HEK293 (cell line): ENCODE measurements around the gene CTNNB1.

ENCODE experiments used
- ZBTB20 ChIP-seq: fragments of 450-650 bp; formaldehyde crosslinking; IDR thresholded peaks from 2 replicates; pipeline ENCODE4 v1.5.1; 2016; ENCODE audit warnings: missing biosample characterization, missing genetic modification characterization
- ZNF274 ChIP-seq, 2 experiments: fragments of 200-500 bp in 1 of 2; fragments of 450-650 bp in 1 of 2; sonication (Bioruptor generic) in 1 of 2; formaldehyde crosslinking in 1 of 2; IDR thresholded peaks; 2 replicates each; pipeline versions ENCODE4 v1.5.1 to v1.6.1; 2014 to 2016; ENCODE audit warnings: borderline replicate concordance in 1 of 2, inconsistent platforms in 1 of 2, low read length in 1 of 2, missing biosample characterization in 1 of 2, missing genetic modification characterization in 1 of 2
- TF ChIP-seq, protein P1 (sequence below): fragments of 450-650 bp; formaldehyde crosslinking; IDR thresholded peaks from 2 replicates; pipeline ENCODE4 v1.5.1; 2016; ENCODE audit warnings: missing biosample characterization, missing genetic modification characterization

DNA sequence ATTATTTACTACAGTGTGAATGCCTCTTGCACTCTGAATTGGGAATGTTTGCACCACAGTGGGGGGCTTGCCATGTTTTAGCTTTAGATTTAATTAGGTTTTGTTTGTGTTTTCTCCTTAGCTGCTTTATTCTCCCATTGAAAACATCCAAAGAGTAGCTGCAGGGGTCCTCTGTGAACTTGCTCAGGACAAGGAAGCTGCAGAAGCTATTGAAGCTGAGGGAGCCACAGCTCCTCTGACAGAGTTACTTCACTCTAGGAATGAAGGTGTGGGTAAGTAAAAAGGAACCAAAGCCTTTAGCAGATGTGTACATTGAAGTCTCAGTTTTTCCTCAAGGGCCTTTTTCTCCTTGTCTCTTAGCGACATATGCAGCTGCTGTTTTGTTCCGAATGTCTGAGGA lies 36.9 kb downstream of the CTNNB1 start:
- TF ChIP-seq ZNF274 (IDR thresholded peaks at IDR 0.05; ENCODE audit: low read length), result no peak
- no peak for TF ChIP-seq ZNF274 (tag by site-specific recombination; IDR thresholded peaks at IDR 0.05; ENCODE audit: borderline replicate concordance)
- TF ChIP-seq, protein P1, sequence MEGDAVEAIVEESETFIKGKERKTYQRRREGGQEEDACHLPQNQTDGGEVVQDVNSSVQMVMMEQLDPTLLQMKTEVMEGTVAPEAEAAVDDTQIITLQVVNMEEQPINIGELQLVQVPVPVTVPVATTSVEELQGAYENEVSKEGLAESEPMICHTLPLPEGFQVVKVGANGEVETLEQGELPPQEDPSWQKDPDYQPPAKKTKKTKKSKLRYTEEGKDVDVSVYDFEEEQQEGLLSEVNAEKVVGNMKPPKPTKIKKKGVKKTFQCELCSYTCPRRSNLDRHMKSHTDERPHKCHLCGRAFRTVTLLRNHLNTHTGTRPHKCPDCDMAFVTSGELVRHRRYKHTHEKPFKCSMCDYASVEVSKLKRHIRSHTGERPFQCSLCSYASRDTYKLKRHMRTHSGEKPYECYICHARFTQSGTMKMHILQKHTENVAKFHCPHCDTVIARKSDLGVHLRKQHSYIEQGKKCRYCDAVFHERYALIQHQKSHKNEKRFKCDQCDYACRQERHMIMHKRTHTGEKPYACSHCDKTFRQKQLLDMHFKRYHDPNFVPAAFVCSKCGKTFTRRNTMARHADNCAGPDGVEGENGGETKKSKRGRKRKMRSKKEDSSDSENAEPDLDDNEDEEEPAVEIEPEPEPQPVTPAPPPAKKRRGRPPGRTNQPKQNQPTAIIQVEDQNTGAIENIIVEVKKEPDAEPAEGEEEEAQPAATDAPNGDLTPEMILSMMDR (tag by site-specific recombination), result no peak
- no peak for TF ChIP-seq ZBTB20 (tag by site-specific recombination)
